Sigmoid colon (tissue), 7 donors: ENCODE data around the gene COA6. TPM values are rescaled to one million over a fixed set of nuclear protein-coding genes. Genes with fewer than 3 reads are reported as not detected.
"Not testable (repeated sequence)": the region's sequence is repeated elsewhere in the genome, so short reads cannot be mapped to it uniquely, and the experiment has no call there.

Experiments used
- DNase-seq: peaks from one replicate; pipeline ENCODE4 v3.0.0-alpha.2; 2019
- H3K27ac ChIP-seq, 4 donors: fragments of 200-600 bp; sonication (generic); one replicate each; pipeline ENCODE4 v1.5.1; 2016 to 2019; ENCODE audit warnings: mild to moderate bottlenecking in 1 of 4
- H3K27me3 ChIP-seq, 3 donors: fragments of 200-600 bp; sonication (generic); one replicate each; pipeline ENCODE4 v1.5.1; 2019; ENCODE audit warnings: mild to moderate bottlenecking in 1 of 3
- H3K36me3 ChIP-seq, 4 donors: fragments of 200-600 bp; sonication (generic); one replicate each; pipeline ENCODE4 v1.5.1; 2016 to 2019
- H3K4me1 ChIP-seq, 4 donors: fragments of 200-600 bp; sonication (generic); one replicate each; pipeline ENCODE4 v1.5.1; 2017 to 2019
- H3K4me3 ChIP-seq, 4 donors: fragments of 200-600 bp; sonication (generic); one replicate each; pipeline ENCODE4 v1.5.1; 2017 to 2019; ENCODE audit warnings: mild to moderate bottlenecking in 2 of 4, moderate library complexity in 1 of 4
- H3K9me3 ChIP-seq, 4 donors: fragments of 200-600 bp in 3 of 4; sonication (generic) in 3 of 4; one replicate each; pipeline versions ENCODE4 v1.5.1 to v1.6.1; 2013 to 2019
- CTCF ChIP-seq, 4 experiments: fragments of 450-650 bp in 3 of 4; fragments of 200-600 bp in 1 of 4; IDR thresholded peaks; one replicate each; pipeline ENCODE4 v1.5.1; 2016 to 2019; ENCODE audit warnings: antibody characterized with exemption in 4 of 4, mild to moderate bottlenecking in 3 of 4, moderate library complexity in 2 of 4
- EP300 ChIP-seq, 4 donors: sonication (generic); formaldehyde crosslinking; IDR thresholded peaks; one replicate each; pipeline ENCODE4 v1.6.1; 2017; ENCODE audit warnings: antibody characterized with exemption in 4 of 4
- POLR2A ChIP-seq, 2 donors: fragments of 450-650 bp; IDR thresholded peaks; one replicate each; pipeline ENCODE4 v1.6.1; 2016; ENCODE audit warnings: antibody characterized with exemption in 2 of 2, mild to moderate bottlenecking in 2 of 2, moderate library complexity in 2 of 2
- POLR2AphosphoS5 ChIP-seq, 4 donors: sonication (generic); formaldehyde crosslinking; IDR thresholded peaks; one replicate each; pipeline ENCODE4 v1.6.1; 2017; ENCODE audit warnings: antibody characterized with exemption in 4 of 4
- WGBS, 2 donors: extraction: QIAGEN DNeasy Blood & Tissue Kit; methylation state at CpG; one replicate each; pipeline ENCODE4 v1.1.7; 2013; 5-methylcytosine and 5-hydroxymethylcytosine counted together
- intact Hi-C: fragments of 100-400 bp; cut with DNase I; formaldehyde crosslinking; loops from one replicate; pipeline ENCODE4 v1.15.1; 2023
- polyA plus RNA-seq, 3 donors: library from polyadenylated mRNA; stranded (reverse); fragments of 200-250 nt; gene quantifications; one replicate each; pipeline ENCODE4 v1.2.3, GENCODE V29; 2013
- total RNA-seq, 4 donors: library from RNA; depleted of rRNA; stranded (reverse); fragments of >200 nt; gene quantifications; one replicate each; pipeline ENCODE4 v1.1.0, GENCODE V29; 2016
- donor health status: healthy with polysubstance abuse.
- donor health status: Bipolar disorder and iron deficiency.
- donor health status: healthy.

COA6 gene
- total and polyA plus RNA-seq, 7 donors, result 19.3 to 134 (median 33.1) TPM

- no peaks in the 10 kb centered on the region for H3K9me3 ChIP-seq
- no peak overlapping the region for H3K4me3 ChIP-seq
- peaks cover 0 to 3% (median 0%) of the 10 kb centered on the region in 3 donors for H3K27me3 ChIP-seq
- H3K27ac ChIP-seq, result no peak overlapping the region
- no peak for DNase-seq
- intact Hi-C loops, result no loop called here
- TF ChIP-seq CTCF (IDR thresholded peaks at IDR 0.05) (no peak), POLR2A (IDR thresholded peaks at IDR 0.05) (no peak), POLR2AphosphoS5 (IDR thresholded peaks at IDR 0.05) (no peak), EP300 (IDR thresholded peaks at IDR 0.05) (no peak)
- H3K36me3 ChIP-seq, result no peaks in the 10 kb centered on the region
- 54 to 80% methylated on average over 3 of the region's 3 CpGs for WGBS, 2 donors
- H3K4me1 ChIP-seq, result no peaks in the 10 kb centered on the region
Observed at GRCh38 chr1:234355782-234356510, 17.3 kb upstream of the COA6 start.

- H3K9me3 ChIP-seq, intact Hi-C loops, H3K27ac ChIP-seq, H3K36me3 ChIP-seq, H3K4me1 ChIP-seq, H3K27me3 ChIP-seq, DNase-seq: not testable (repeated sequence)
- 35 to 61% methylated on average over 35 of the region's 35 CpGs for WGBS, 2 donors
- H3K4me3 ChIP-seq, result peak overlapping the region in 3 of 4 donors; percentile 8 to 23 (median 21)
Observed at GRCh38 chr1:234356615-234357269, 16.5 kb upstream of the COA6 start.

GRCh38 chr1:234357831-234358230 lies 15.4 kb upstream of the COA6 start:
- Histone ChIP-seq H3K27ac (no peak overlapping the region), H3K27me3 (peaks cover 0 to 3% (median 0%) of the 10 kb centered on the region in 3 donors), H3K4me1 (no peaks in the 10 kb centered on the region), H3K36me3 (no peaks in the 10 kb centered on the region), H3K4me3 (no peak overlapping the region), H3K9me3 (no peaks in the 10 kb centered on the region)
- TF ChIP-seq EP300 (IDR thresholded peaks at IDR 0.05) (no peak), POLR2A (IDR thresholded peaks at IDR 0.05) (no peak), CTCF (IDR thresholded peaks at IDR 0.05) (no peak), POLR2AphosphoS5 (IDR thresholded peaks at IDR 0.05) (no peak)
- intact Hi-C loops, result no loop called here
- DNase-seq, result no peak

GRCh38 chr1:234361102-234361603 lies 12.1 kb upstream of the COA6 start:
- no peak for DNase-seq
- intact Hi-C loops, result no loop called here
- WGBS, 2 donors, result 80 to 89% methylated on average over 3 of the region's 3 CpGs
- no peaks in the 10 kb centered on the region for H3K36me3 ChIP-seq
- no peak for TF ChIP-seq POLR2AphosphoS5 (IDR thresholded peaks at IDR 0.05)
- TF ChIP-seq EP300 (IDR thresholded peaks at IDR 0.05), result no peak
- no peak for TF ChIP-seq CTCF (IDR thresholded peaks at IDR 0.05)
- no peak for TF ChIP-seq POLR2A (IDR thresholded peaks at IDR 0.05)
- peaks cover 0 to 3% (median 0%) of the 10 kb centered on the region in 3 donors for H3K27me3 ChIP-seq
- H3K27ac ChIP-seq, result no peak overlapping the region
- H3K4me3 ChIP-seq, result no peak overlapping the region
- no peaks in the 10 kb centered on the region for H3K4me1 ChIP-seq
- no peaks in the 10 kb centered on the region for H3K9me3 ChIP-seq

GRCh38 chr1:234362558-234362957 lies 10.7 kb upstream of the COA6 start:
- no peak for TF ChIP-seq POLR2AphosphoS5 (IDR thresholded peaks at IDR 0.05)
- TF ChIP-seq CTCF (IDR thresholded peaks at IDR 0.05), result no peak

More at GRCh38 chr1:234362558-234362957, 10.7 kb upstream of the COA6 start:
- DNase-seq, result no peak
- H3K27ac ChIP-seq, result no peak overlapping the region
- H3K36me3 ChIP-seq, result no peaks in the 10 kb centered on the region
- peaks cover 0 to 1% (median 0%) of the 10 kb centered on the region in 4 donors for H3K9me3 ChIP-seq
- 92% methylated on average over 2 of the region's 2 CpGs for WGBS, 2 donors
- intact Hi-C loops, result no loop called here
- no peaks in the 10 kb centered on the region for H3K27me3 ChIP-seq
- H3K4me3 ChIP-seq, result no peak overlapping the region
- no peaks in the 10 kb centered on the region for H3K4me1 ChIP-seq
